ENCODE data around the gene TMEM201. TPM values are rescaled to one million over a fixed set of nuclear protein-coding genes. Genes with fewer than 3 reads are reported as not detected.
A peak's percentile ranks its signal among the peaks of the same experiment; 100 is the strongest.

The TMEM201 gene
- total and polyA plus RNA-seq, 2 of the 4 experiments (the other 2 are of a cell fraction): 1.3 to 8.7 TPM

DNA sequence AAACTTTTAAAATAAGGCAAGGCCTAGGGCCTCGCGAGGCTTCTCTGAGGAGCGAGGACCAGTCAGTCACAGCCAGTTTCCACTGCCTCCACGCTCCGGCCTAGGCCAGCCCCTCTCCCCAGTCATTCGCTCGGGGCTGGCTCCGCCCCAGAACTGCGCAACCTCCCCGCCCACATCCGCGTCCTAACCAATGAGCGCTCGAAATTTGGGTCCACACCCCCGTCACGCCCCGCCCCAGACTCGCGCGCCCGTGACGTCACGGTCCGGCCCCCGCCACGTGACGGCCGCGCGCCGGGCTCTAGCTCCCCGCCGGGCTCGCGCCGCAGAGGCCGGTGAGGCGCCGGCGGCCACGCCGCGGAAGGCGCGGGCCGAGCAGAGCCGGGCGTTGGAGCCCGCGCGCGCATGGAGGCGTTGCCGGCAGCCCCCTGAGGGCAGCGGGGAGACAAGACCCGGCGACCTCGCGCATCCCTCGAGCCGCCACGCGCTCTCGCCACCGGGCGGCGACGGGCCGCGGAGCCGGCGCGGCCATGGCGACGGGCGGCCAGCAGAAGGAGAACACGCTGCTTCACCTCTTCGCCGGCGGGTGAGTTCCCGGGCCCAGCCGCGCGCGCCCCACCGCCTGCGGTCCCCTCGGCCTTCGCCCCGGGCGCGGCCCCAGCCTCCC, 49.4 kb upstream of the TMEM201 start, which contains the start of gene SLC25A33 (continued):
- no peak; the same call in 1 of the 2 replicates for TF ChIP-seq MAZ (IDR thresholded peaks at IDR 0.05; ENCODE audit: borderline replicate concordance, low read depth, low read length)

- peaks cover 3% of the 10 kb centered on the region; the same call in 1 of the 2 replicates for H3K9me1 ChIP-seq (ENCODE audit: insufficient read depth, low read length)
- H3K9ac ChIP-seq (ENCODE audit: low read depth, low read length): peak overlapping the region; percentile 72
- no TSS peak for BruUV-seq (replicated peaks)
- 3% methylated on average over 12 of the region's 61 CpGs; no CpG with 5 or more reads in 1 of the 2 experiments for WGBS, 2 experiments (ENCODE audit: extremely low coverage in 2 of 2, insufficient read length in 1 of 2)
- H2BK15ac ChIP-seq (ENCODE audit: low read depth, low read length): no peak overlapping the region
- dilution Hi-C loops (cut with HindIII; ENCODE audit: low sequenced_read_pairs, unreplicated experiment) (no loop called here), in situ Hi-C loops (cut with MboI; ENCODE audit: low sequenced_read_pairs) (no loop called here), intact Hi-C loops (cut with micrococcal nuclease) (no loop called here)
- H3K14ac ChIP-seq (replicated peaks; ENCODE audit: low read depth, low read length): peak overlapping the region; percentile 38
- no peaks in the 10 kb centered on the region for H3K36me3 ChIP-seq (ENCODE audit: control insufficient read depth, insufficient read depth, low read length)
- H3K4me1 ChIP-seq (ENCODE audit: control insufficient read depth, insufficient read depth, low read length): 0 out of 2 replicates have a peak, but pooled peaks cover 2% of the 10 kb centered on the region
- H3K4ac ChIP-seq (ENCODE audit: low read depth, low read length): peak overlapping the region; percentile 64; the same call in 1 of the 2 replicates
- TF ChIP-seq SMC3 (IDR thresholded peaks at IDR 0.05; ENCODE audit: low read depth, low read length) (no peak), POLR2A (IDR thresholded peaks at IDR 0.05; ENCODE audit: low read depth, low read length) (peak; percentile 53; the same call in 1 of the 2 replicates), CHD1 (IDR thresholded peaks at IDR 0.05; ENCODE audit: low read depth, low read length) (no peak)
- H4K5ac ChIP-seq (ENCODE audit: low read depth, low read length): no peak overlapping the region
- peak overlapping the region; percentile 63; the same call in 1 of the 2 replicates for H2AK5ac ChIP-seq (ENCODE audit: low read depth, low read length)
- H2BK5ac ChIP-seq (ENCODE audit: low read depth, low read length, poor library complexity, severe bottlenecking): no peak overlapping the region
- H3K27ac ChIP-seq (ENCODE audit: insufficient read depth, low read length): peak overlapping the region; percentile 55
- peak overlapping the region; percentile 97 for H3K4me2 ChIP-seq (ENCODE audit: low read depth, low read length)
- peak overlapping the region; percentile 70 for H2AK9ac ChIP-seq (replicated peaks; ENCODE audit: low read depth, low read length, poor library complexity)
- no peak overlapping the region for H2BK20ac ChIP-seq (ENCODE audit: low read depth, low read length)
- H2AFZ ChIP-seq (replicated peaks; ENCODE audit: low read length, poor library complexity): peak overlapping the region; percentile 96
- H2BK120ac ChIP-seq (ENCODE audit: low read depth, low read length): no peak overlapping the region
- no peaks in the 10 kb centered on the region for H3K9me3 ChIP-seq (ENCODE audit: control insufficient read depth, insufficient read depth, low read length)
- H3K23ac ChIP-seq (ENCODE audit: low read depth, low read length): peak overlapping the region; percentile 58; the same call in 1 of the 2 replicates
- DNase-seq (peak; percentile 21), ATAC-seq (ENCODE audit: low read depth) (peak; percentile 63)
- H3K79me1 ChIP-seq (ENCODE audit: low read depth in 1 of 2, low read length in 2 of 2): peaks cover 7 to 39% of the 10 kb centered on the region in 2 experiments; a peak in 3 of 4 replicates
- H4K8ac ChIP-seq (ENCODE audit: low read depth in 2 of 2, low read length in 2 of 2): peak overlapping the region in 1 of 2 experiments; percentile 22; a peak in 1 of 4 replicates
- H3K56ac ChIP-seq (ENCODE audit: extremely low read depth, insufficient read depth, low read length): no peak overlapping the region
- 0 out of 2 replicates have a peak overlapping the region, but pooled peaks have one; percentile 16 for H4K91ac ChIP-seq (ENCODE audit: insufficient read depth, low read depth, low read length)
- H3K27me3 ChIP-seq (ENCODE audit: control insufficient read depth, insufficient read depth, low read length): no peaks in the 10 kb centered on the region
- H3K4me3 ChIP-seq (ENCODE audit: insufficient read depth, low read depth, low read length): peak overlapping the region; percentile 80
- POLR2A ChIA-PET (ENCODE audit: unreplicated experiment): interaction anchor here (0.6 kb wide), 1 partner anchor 17 kb away, joined by 3 read pairs; no protein-coding TSS in a partner anchor
- peaks cover 21% of the 10 kb centered on the region for H4K20me1 ChIP-seq (ENCODE audit: insufficient read depth, low read length)
- H3K18ac ChIP-seq (ENCODE audit: low read depth, low read length): no peak overlapping the region
- CTCF ChIA-PET: no interaction called here
Measured at GRCh38 chr1:9539829-9540550, 48.7 kb upstream of the TMEM201 start.

All from IMR-90 (cell line).